ENCODE measurements around the gene C6orf62.

C6orf62 gene

DNA sequence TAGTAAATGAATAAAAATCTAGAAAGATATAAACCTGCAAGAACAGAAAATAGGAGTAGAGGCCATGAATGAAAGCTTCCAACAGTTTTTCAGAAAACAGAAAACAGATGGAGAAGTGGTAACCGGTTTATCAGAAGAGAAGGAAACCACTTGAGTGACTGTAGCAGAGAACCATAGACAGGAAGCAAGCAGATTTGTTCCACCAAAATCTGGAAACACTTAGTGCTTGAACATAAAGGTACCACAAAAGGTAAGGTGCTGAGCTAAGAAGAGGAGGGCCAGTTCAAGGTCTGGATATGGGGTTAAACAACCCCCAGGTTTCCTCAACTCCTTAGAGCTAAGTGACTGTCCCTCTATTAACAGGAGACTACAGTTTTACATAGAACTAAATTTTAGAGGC is 63.7 kb downstream of the C6orf62 start:
- Mint-ChIP-seq H3K27ac (no peak overlapping the region), H3K36me3 (peaks cover 7% of the 10 kb centered on the region), H3K9me3 (ENCODE audit: low read depth) (no peaks in the 10 kb centered on the region)

More for the DNA sequence above, 63.7 kb downstream of the C6orf62 start:
- Mint-ChIP-seq H3K4me3 (no peak overlapping the region), H3K4me1 (ENCODE audit: low read depth) (peaks cover 44% of the 10 kb centered on the region), H3K27me3 (no peaks in the 10 kb centered on the region)
